AG08396 (cell line): ENCODE measurements around the gene KCNQ5.

Experiments
- DNase-seq: peaks from one replicate; pipeline ENCODE4 v3.0.0; 2012; ENCODE audit warnings: low spot score, mixed read lengths

KCNQ5 gene

DNA sequence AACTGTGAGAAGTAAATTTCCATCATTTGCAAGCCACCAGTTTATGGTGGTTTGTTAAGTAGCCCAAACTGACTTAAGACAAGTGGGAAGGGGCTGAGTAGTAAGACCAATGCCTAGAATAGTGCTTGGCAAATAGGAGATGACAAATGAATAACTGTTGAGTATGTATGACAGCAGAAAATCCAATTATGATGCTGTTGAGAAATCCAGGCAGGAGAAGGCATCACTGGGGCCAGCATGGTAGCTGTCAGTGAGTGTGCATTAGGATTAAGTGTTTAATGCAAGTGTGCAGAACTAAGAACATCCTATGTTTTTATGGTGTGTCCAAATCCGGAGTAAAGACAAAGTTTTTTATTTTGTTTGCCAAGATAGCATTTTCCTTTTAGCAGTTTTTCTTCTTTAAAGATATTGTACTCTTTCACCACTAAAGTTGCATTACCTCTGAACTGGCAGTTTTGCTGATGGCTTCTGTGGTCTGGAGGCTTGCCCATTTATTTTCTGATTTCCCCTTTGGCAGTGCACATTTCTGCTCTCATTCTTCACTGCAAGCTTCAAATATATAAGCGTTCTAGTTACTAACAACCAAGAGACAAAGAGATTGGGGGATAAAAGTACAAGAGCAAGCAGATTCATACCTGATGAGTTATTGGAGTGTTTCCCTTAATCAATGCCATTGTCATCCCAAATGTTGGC is 289.7 kb downstream of the KCNQ5 start:
- DNase-seq: no peak

DNA sequence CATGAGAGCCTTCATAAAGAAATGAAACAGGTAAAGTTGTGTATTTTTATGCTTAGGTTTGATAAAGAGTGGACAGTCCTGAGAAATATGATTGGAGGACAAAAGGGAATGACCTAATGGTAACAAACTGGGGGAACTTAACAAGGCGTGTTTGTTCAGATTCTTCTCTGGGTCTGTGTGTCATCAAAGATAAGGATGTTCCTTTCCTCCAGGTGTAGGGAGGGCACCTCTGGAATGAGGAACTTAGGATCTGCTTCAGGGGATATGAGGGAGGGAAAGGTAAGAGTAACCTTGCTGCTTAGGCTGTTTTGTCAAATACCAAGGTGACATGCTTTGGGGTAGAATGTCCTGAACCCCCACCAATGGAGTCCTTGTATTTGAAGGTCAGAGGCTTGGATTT is 291.9 kb downstream of the KCNQ5 start:
- no peak for DNase-seq

DNA sequence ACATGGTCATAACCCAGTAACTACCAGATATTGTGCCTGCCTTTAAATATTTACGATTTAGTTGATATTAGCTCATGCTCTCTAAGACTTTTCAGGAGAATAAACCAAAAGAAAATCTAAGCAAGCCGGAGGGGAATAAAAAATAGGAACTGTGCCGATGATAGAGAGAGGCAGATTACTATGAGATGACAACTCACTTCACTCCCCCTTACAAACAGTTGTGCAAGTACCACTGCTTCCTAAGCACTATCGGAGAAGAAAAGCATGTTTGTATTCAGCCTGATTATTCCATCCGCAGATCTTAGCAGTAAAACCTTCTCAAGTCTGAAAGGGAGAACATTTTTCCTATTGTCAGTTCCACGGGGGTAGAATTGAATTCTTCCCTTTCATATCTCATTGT is 294.4 kb downstream of the KCNQ5 start:
- no peak for DNase-seq

DNA sequence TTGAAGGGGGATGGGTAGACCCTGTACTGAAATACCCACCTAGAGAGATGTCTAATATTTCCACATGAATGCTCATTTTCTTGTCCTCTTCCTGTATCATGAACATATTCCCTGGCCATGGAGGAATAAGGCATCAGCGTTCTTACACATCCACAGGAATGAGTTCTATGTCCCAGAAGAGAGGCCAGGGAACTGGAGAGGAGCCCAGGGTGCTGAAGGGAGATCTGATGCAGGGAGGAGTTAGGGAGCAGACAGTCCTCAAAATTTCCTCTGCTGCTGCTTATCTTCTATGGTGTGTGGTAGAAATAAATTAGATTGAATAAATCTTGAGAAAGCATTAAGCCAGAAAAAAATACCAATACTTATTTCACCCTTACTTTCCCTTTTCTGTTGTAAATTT is 295.0 kb downstream of the KCNQ5 start:
- DNase-seq: no peak

DNA sequence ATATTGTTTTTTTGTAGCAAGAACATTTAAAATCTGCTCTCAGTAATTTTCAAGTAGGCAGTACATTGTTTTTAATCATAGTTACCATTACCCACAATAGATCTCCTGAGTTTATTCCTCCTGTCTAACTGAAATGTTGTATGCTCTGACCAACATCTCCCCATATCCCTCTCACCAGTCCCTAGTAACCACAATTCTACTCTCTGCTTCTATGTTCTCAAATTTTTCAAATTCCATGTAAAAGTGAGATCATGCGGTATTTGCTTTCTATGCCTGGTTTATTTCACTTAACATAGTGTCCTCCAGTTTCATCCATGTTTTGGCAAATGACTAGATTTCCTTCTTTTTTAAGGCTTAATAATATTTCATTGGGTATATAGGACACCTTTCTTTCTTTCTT is 300.5 kb downstream of the KCNQ5 start:
- DNase-seq: no peak

DNA sequence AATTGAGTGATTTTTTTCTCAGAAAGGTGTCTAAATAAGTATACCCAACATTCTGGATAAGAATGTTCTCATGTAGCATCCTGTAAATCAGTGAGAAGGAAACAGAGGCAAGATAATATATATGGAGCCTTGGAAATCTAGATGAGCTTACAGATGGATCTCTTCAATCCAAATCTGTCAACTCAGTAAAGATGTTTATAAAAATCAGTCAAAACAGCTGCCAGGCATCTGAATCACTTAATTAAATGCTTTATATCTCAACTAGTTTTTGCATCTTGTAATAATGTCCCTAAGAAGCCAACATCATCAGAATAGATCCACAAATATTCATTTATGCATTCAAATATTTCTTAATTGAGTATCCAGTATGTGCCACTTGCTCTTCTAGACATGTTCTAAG is 303.3 kb downstream of the KCNQ5 start:
- no peak for DNase-seq

DNA sequence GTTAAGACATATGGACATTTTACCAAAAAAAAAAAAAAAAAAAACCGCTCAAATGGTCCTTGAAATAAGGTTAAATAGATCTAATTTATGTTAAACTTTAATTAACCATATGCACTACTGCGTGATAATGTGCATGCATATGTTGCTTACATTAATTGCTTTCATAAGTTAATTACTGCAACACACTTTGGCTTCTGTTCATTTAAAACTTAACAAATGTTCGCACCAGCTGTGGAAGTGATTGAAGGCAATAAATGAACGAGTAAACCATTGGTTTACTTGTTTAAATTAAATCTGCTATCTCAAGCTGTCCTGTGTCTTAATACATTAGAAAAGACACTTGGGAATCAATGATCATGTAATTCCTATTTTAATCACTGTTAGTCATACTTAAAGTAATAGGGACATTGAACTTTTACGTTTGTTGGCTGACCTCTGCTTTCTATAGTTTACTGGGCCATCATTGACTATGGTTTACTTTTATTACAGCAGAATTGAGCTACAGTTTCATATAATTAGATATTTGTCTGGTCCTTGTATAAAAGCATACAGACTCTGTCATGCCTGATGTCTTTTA is 308.8 kb downstream of the KCNQ5 start:
- no peak for DNase-seq

DNA sequence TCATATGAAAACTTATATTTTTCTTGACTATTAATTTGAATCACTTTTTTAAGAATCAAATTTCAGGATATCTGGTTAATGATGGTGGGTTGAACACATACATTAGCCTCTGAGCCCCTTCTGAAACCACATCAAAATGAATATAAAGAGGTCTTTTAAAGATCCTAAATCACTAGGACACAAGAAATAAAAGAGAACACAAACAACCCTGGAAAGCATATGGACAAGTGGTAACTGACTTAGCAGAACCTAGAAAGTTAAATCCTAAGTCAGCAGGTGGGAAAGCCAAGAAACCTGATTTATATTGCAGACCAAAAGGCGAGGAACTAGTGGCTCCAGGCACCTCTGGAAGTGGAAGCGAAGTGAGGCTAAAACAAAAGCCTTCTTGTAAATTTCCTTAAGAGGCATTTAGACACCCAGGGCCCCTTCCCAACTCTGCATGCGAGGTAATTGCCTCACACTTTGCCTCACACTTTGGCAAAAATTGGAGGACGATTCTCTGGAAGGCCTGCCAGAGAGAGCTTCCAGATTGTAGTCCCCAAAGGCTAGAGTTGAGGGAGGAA is 309.5 kb downstream of the KCNQ5 start:
- no peak for DNase-seq

DNA sequence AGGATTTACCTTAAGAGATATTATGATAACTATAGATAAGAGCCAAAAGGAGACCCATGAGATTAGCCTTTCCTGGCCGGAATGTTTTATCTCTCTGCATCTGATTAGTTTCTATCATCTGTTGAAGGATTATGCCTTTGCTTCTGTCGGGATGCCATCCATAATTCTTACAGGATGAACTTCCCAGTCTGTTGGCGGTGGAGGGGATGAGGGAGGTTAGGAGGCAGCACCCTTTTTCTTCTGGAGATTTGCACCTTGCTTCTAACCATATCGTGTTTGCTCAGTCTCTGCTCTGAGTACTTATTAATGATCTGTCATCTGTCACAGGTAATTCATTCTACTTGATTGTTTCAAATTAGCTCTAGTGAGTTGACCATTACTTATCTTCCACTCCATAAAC is 311.4 kb downstream of the KCNQ5 start:
- DNase-seq: no peak

DNA sequence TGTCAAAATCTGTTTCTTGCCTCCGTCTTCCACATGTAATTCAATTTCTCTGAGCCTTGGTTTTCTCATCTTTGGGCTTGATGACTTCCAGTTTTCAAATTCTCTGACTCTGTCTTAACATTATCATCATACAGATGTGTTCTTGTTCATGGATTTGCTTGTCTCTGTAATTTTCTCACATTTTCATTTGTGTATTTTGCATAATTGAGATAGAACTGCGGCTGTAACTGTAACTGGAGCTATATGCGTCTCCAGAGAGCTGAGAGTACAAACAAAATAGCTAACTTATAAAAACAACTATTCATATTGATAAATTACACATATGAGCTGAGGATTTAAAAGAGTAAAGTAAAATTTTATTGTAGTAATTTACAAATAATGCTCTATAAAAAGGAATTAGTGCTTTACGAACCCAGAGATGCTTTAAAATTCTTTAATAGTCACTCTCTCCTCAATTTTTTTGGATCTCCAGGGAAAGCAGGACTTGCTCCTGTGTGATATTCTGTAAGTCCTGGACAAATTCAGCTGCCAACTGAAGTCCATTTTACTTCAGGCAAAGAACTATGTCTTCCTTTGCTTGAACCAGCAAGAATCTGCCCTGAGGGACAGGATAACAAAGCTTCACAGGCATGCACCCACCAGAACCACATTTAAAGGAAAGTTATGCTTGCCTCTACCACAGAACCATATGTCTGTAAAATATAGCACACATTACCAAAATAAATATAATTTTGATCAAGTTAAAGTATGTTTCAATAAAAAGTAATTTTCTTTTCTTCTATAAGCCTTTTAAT is 315.1 kb downstream of the KCNQ5 start:
- DNase-seq: no peak

DNA sequence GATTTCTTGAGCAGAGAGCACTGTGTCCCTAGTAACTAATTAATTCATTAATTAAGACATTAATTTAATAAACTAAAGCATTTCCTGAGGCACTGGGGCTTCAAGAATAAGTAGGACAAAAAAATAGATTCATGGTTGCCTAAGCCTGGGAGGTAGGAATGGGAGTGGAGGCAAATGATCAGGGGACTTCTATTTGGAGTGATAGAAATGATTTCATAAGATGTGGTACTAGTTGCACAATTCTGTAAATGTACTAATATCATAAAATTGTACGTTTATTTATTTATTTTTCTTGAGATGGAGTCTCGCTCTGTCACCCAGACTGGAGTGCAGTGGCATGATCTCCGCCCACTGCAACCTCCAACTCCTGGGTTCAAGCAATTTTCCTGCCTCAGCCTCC is 316.2 kb downstream of the KCNQ5 start:
- DNase-seq: no peak

DNA sequence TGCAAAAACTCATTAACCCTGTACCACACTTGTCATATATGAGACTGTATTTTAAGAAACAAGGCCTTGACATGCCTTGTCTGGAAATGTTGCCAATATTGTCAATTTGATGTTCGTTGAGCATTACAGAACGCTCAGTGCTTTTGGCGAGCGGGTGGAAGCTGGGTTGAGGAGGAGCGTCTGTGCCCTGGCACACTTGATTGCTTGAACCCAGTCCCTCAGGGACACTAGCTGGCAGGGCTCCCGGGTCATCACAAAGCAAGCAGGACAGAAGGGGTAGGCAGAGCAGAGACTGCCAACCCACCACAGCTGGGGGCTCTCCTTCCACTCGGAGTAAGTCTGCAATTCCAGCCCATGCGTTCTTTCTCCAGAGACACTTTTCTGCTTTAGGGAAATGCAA is 317.1 kb downstream of the KCNQ5 start:
- no peak for DNase-seq

DNA sequence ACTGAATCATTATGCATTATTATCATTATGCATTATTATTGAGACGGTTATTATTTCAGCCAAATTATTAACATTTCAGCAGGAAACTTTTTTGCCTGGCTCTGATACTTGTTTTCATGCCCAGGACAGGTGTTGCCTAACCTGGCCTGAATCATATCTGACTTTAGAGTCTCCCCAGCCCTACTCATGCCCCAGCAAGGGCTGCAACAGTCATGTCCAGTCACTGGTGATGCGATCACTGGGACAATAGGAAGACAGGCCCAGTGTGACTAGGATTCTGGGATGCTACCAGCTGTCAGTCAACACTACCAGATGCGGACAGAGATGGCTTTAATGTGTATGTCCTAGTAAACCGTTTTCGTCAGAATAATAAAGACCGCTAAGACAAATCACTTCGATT is 318.4 kb downstream of the KCNQ5 start:
- DNase-seq: no peak

DNA sequence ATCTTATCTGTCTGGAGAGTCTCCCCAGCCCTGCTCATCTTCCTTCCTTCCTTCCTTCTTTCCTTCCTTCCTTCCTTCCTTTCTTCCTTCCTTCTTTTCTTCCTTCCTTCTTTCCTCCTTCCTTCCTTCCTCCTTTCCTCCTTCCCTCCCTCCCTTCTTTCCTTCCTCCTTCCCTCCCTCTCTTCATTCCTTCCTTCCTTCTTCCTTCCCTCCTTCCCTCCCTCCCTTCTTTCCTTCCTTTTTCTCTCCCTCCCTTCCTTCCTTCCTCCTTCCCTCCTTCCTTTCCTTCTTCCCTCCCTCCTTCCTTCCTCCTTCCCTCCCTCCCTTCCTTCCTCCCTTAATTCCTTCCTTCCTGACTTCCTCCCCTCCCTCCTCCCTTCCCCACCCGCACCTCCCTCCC is 319.4 kb downstream of the KCNQ5 start:
- DNase-seq: no peak

DNA sequence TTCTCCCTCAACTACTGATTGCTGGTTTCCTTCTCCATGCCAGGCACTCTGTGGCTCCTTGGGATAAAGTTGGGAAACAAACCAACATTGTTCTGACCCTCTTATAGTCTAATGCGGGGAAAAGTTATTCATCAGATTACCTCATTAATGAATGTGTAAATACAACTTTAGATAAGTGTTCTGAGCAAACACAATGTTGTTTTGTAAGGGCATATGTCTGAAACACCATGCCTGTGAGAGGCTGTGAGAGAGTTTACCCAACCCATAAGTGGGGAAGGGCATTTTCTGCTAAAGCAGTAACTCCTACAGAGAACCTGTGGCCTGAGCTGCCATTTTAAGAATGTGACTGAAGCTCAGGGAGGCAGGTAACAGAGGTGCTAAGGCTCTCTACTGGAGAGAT is 319.9 kb downstream of the KCNQ5 start:
- DNase-seq: no peak

DNA sequence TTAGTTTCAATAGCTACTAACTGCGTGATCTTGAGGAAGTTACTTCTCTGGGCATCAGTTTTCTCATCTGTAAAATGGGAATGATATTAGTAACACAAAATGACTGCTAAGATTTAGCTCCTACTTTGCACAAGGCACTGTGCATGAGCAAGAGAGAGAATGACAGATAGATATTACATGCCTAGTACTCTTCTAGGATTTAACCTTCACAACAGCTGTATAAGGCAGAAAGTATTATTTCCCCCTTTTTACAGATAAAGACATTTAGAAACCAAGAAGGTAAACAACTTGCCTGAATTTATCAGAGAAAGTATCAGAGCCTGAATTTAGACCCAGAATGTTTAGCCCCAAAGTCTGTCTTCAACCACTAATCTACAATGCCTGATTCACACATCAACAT is 321.8 kb downstream of the KCNQ5 start:
- DNase-seq: no peak

DNA sequence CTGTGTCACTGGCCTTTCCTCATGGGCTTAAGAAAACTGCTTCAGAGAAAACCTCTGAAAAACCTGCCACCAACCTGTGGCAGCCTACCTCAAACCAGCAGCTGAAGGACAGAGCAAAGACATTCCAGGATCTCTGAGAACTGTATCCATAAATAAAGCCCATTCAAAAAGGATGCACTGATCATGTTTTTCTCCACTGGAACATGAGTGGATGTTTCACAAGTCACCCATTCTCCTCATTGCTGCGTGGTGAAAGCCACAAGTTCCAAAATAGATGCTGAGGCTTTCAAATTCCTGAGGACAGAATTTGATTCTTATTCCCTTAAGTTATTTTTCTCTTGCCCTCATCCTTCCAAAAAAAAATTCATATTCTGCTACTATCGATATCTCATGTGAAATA is 322.8 kb downstream of the KCNQ5 start:
- no peak for DNase-seq

DNA sequence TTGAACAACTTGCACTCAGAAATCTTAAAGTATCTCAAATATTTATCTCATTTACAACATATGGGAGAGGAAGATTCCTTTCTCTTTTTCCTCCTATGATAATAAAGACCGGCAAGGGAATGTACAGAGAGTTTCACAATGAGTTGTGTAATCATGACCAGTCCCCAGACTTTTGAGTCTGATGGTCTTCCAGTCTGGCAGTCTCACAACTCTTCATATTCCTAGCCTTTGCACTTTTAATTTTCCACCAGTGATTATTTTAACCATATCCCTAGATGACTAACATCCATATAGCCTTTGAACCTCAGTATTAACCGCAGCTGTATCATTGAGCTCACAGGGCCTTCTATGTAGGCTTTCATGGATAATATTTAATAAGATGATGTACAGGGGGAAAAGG is 324.9 kb downstream of the KCNQ5 start:
- no peak for DNase-seq

DNA sequence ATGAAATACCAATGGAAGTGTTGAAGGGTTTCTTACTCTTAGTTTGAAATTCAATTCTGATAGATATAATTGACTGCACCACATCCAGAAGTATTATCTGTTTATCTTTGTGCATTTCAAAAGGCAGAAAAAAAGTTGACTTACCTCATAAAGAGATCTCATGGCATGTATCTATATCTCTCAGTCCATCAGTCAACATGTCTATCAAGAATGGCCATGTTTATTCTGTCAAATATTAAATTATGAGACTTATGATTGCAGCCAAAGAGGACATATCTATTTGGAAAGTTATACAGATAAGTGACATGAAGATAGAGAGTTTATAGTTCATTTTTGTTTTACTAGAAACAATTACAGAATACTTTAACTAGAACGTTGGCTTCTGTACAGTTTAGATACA is 325.7 kb downstream of the KCNQ5 start:
- no peak for DNase-seq

DNA sequence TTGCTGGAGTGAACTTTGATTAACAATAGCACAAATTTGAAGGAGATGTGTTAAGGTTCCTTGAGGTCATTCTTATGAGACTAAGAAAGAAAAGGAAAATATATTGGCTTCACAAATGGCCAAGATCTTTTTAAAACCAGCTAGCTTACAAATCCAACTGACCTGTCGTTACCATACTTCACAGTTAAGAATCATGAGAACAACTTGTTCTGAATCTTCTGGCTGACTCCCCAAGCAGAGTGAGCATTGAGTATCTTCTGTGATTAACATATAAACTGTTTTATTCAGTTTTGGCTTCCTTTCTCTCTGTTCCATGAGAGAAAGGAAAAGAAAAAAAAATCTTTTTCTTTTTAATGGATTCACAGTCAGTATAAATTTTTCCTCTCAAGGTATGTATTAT is 326.3 kb downstream of the KCNQ5 start:
- no peak for DNase-seq

DNA sequence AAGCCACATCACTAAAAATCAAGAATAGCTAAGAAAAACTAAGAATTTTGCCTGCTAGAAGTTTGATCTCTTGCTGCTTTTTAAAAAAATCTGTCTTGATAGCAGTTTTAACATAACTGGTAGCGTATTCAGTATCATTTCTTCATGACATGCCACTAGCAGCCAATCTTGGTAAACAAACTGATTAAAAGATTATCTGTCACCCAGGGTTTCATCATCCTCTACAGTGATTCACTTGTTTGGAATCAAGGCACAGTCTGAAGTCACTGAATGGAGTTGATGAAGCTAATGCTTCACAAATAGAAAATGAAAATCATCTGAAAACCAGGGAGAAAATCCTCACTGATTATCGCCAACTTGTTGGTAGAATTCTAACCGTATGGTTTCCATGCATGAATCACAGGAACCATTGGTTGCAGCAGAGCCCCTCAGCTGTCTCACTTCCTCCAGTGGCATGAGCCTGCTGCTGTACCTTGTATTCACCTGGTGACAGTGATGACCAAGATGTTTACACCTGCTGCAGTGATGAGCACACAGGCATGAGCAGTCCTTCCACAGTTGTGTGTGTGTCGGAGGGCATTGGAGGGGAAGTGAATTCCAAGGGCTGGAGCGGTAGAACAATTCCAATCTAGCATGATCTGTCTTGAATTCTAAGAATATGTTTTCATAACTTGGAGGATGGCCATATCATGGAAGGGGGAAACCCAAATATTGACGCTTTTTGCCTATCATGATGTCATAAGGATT is 328.4 kb downstream of the KCNQ5 start:
- DNase-seq: peak; percentile 53

DNA sequence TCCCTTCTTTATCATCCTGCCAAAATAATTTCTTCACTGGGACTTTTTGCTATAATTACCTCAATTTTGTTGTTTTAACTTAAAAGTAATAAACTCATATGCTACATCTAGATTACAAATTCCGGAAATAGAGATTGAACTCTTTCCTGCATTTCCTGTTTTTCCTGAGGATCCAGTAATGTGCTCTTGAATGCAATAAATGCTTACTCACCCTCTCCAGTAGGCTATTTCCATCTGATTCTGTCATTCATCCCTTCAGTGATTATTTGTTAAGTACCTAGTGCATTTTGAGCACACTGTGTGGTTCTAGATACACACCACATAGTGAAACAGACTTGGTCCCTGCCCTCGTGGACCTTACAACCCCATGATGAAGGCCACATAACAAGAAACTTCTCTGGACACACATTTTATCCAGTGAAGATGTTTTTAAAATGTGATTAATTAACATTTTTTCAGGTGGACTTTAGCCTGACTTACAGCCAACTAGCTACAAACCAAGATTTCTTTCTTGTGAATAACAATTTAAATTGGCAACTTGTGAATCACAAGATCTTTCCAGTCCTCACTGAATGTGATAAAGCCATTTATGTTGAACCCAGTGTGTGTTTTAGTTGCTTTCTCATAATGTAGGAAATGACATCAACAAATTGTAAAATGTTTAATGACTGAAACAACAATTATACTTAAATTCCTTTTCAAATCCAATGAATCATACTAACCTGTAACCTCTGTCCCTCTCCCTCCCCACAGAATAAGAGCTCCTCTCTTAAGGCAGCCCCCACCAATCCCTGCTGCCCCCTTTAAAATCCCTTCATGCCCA is 331.2 kb downstream of the KCNQ5 start:
- DNase-seq: no peak
